RWPE2 (cell line): Measurements from ENCODE around the gene SLC10A3.

ENCODE experiments used
- ATAC-seq: fragments of 200-7000 bp; cut with Tn5 transposase; 3 replicates; pipeline ENCODE4 v1.9.1; 2021; ENCODE audit warnings: low read depth
- DNase-seq: peaks from one replicate; pipeline ENCODE4 v3.0.0-alpha.2; 2020; ENCODE audit warnings: low spot score
- H3K27ac ChIP-seq: fragments of 450-650 bp; 2 replicates; pipeline ENCODE4 v1.5.1; 2017; ENCODE audit warnings: mild to moderate bottlenecking; ENCODE audit not compliant: poor library complexity, severe bottlenecking
- H3K27me3 ChIP-seq: fragments of 250-450 bp; sonication (Bioruptor Pico); 2 replicates; pipeline ENCODE4 v1.5.1; 2021; ENCODE audit warnings: mild to moderate bottlenecking, moderate library complexity; ENCODE audit not compliant: insufficient read depth, poor library complexity, severe bottlenecking
- H3K36me3 ChIP-seq: fragments of 250-450 bp; sonication (Bioruptor Pico); 2 replicates; pipeline ENCODE4 v1.5.1; 2020; ENCODE audit warnings: low read depth, mild to moderate bottlenecking, moderate library complexity
- H3K4me1 ChIP-seq: fragments of 250-450 bp; sonication (Bioruptor Pico); 2 replicates; pipeline ENCODE4 v1.5.1; 2021; ENCODE audit warnings: mild to moderate bottlenecking, moderate library complexity; ENCODE audit not compliant: insufficient read depth, poor library complexity, severe bottlenecking
- H3K4me3 ChIP-seq: fragments of 250-450 bp; sonication (Bioruptor Pico); 2 replicates; pipeline ENCODE4 v1.5.1; 2021; ENCODE audit warnings: mild to moderate bottlenecking, moderate library complexity; ENCODE audit not compliant: severe bottlenecking
- H3K9me3 ChIP-seq: fragments of 250-450 bp; sonication (Bioruptor Pico); 2 replicates; pipeline ENCODE4 v1.5.1; 2021; ENCODE audit warnings: mild to moderate bottlenecking, moderate library complexity; ENCODE audit not compliant: severe bottlenecking
- CTCF ChIP-seq: fragments of 450-650 bp; IDR thresholded peaks from one replicate; pipeline ENCODE4 v1.5.1; 2017; ENCODE audit warnings: mild to moderate bottlenecking, moderate library complexity; ENCODE audit not compliant: poor library complexity, severe bottlenecking

SLC10A3 gene

GRCh38 chrX:154470434-154470833, 20.0 kb downstream of the SLC10A3 start:
- ATAC-seq: no peak
- no peak overlapping the region for H3K27ac ChIP-seq
- H3K36me3 ChIP-seq: no peaks in the 10 kb centered on the region
- H3K9me3 ChIP-seq: no peaks in the 10 kb centered on the region
- no peak overlapping the region for H3K4me3 ChIP-seq
- no peaks in the 10 kb centered on the region for H3K4me1 ChIP-seq
- no peak for DNase-seq
- no peak for TF ChIP-seq CTCF
- no peaks in the 10 kb centered on the region for H3K27me3 ChIP-seq

- Histone ChIP-seq H3K9me3 (no peaks in the 10 kb centered on the region), H3K36me3 (no peaks in the 10 kb centered on the region), H3K4me3 (no peak overlapping the region), H3K27me3 (no peaks in the 10 kb centered on the region), H3K27ac (no peak overlapping the region), H3K4me1 (no peaks in the 10 kb centered on the region)
- TF ChIP-seq CTCF: no peak
- no peak for DNase-seq
- no peak for ATAC-seq
These were observed 20.5 kb downstream of the SLC10A3 start for GRCh38 chrX:154469880-154470279.

GRCh38 chrX:154469114-154469513, 21.3 kb downstream of the SLC10A3 start:
- Histone ChIP-seq H3K27ac (no peak overlapping the region), H3K4me3 (no peak overlapping the region), H3K9me3 (no peaks in the 10 kb centered on the region), H3K27me3 (no peaks in the 10 kb centered on the region), H3K36me3 (0 out of 2 replicates have a peak, but pooled peaks cover 3% of the 10 kb centered on the region), H3K4me1 (no peaks in the 10 kb centered on the region)
- ATAC-seq (no peak), DNase-seq (no peak)
- no peak for TF ChIP-seq CTCF

- Histone ChIP-seq H3K4me3 (no peak overlapping the region), H3K27ac (no peak overlapping the region), H3K36me3 (0 out of 2 replicates have a peak, but pooled peaks cover 3% of the 10 kb centered on the region), H3K4me1 (no peaks in the 10 kb centered on the region), H3K27me3 (no peaks in the 10 kb centered on the region), H3K9me3 (no peaks in the 10 kb centered on the region)
- DNase-seq: no peak
- TF ChIP-seq CTCF: no peak
- ATAC-seq: no peak
These were observed 22.2 kb downstream of the SLC10A3 start for GRCh38 chrX:154468217-154468616.

DNA sequence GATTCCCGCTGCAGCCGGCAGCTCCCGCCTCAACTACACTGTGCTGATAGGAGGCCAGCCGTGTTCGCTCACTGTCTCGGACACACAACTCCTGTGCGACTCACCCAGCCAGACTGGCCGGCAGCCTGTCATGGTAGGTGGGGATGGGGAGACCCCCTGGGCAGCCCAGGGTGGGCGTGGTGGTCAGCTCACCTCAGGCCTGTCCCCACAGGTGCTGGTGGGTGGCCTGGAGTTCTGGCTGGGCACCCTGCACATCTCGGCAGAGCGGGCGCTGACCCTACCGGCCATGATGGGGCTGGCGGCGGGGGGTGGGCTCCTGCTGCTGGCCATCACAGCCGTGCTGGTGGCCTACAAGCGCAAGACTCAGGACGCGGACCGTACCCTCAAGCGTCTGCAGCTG, 22.9 kb downstream of the SLC10A3 start:
- no peaks in the 10 kb centered on the region for H3K4me1 ChIP-seq
- DNase-seq: no peak
- H3K36me3 ChIP-seq: peaks cover 3% of the 10 kb centered on the region; the same call in 1 of the 2 replicates
- TF ChIP-seq CTCF: no peak
- no peaks in the 10 kb centered on the region for H3K27me3 ChIP-seq
- ATAC-seq: no peak
- H3K27ac ChIP-seq: no peak overlapping the region
- no peaks in the 10 kb centered on the region for H3K9me3 ChIP-seq
- no peak overlapping the region for H3K4me3 ChIP-seq
